IMR-90 (cell line): ENCODE results near the gene SUPT3H.

Experiments
- BHLHE40 ChIP-seq: fragments of 150-350 bp; IDR thresholded peaks from 2 replicates; pipeline ENCODE4 v1.6.1; 2016; ENCODE audit warnings: mild to moderate bottlenecking, low read depth, low read length
- CEBPB ChIP-seq: IDR thresholded peaks from 2 replicates; pipeline ENCODE4 v1.6.1; 2012; ENCODE audit warnings: low read depth, low read length, improper control_type of control experiment
- CTCF ChIP-seq: conservative IDR thresholded peaks from 2 replicates; pipeline ENCODE4 v1.5.1; 2012; ENCODE audit warnings: mild to moderate bottlenecking, low read depth, low read length, improper control_type of control experiment
- FOS ChIP-seq: fragments of 150-350 bp; IDR thresholded peaks from 2 replicates; pipeline ENCODE4 v1.6.1; 2016; ENCODE audit warnings: low read depth, low read length
- MXI1 ChIP-seq: IDR thresholded peaks from 2 replicates; pipeline ENCODE4 v1.6.1; 2012; ENCODE audit warnings: low read depth, mild to moderate bottlenecking, low read length, moderate library complexity, borderline replicate concordance
- NFE2L2 ChIP-seq: fragments of 150-350 bp; IDR thresholded peaks from 2 replicates; pipeline ENCODE4 v1.6.1; 2016; ENCODE audit warnings: low read depth, mild to moderate bottlenecking, low read length
- POLR2A ChIP-seq: IDR thresholded peaks from 2 replicates; pipeline ENCODE4 v1.6.1; 2012; ENCODE audit warnings: mild to moderate bottlenecking, low read depth, low read length
- RAD21 ChIP-seq: IDR thresholded peaks from 2 replicates; pipeline ENCODE4 v1.6.1; 2012; ENCODE audit warnings: low read length, improper control_type of control experiment
- RCOR1 ChIP-seq: IDR thresholded peaks from 2 replicates; pipeline ENCODE4 v1.6.1; 2012; ENCODE audit warnings: mild to moderate bottlenecking, low read length, improper control_type of control experiment; ENCODE audit not compliant: insufficient replicate concordance
- RFX5 ChIP-seq: IDR thresholded peaks from 2 replicates; pipeline ENCODE4 v1.8.0; 2012; ENCODE audit warnings: low read depth, mild to moderate bottlenecking, low read length, moderate library complexity
- SMC3 ChIP-seq: fragments of 150-350 bp; IDR thresholded peaks from 2 replicates; pipeline ENCODE4 v1.6.1; 2016; ENCODE audit warnings: low read depth, mild to moderate bottlenecking, antibody characterized with exemption, low read length, moderate library complexity
- USF2 ChIP-seq: fragments of 150-350 bp; IDR thresholded peaks from 2 replicates; pipeline ENCODE4 v1.6.1; 2017; ENCODE audit warnings: mild to moderate bottlenecking, antibody characterized with exemption, low read length, low read depth

GRCh38 chr6:44976677-44977641 is 400.8 kb downstream of the SUPT3H start:
- TF ChIP-seq POLR2A (no peak), CTCF (no peak), RCOR1 (no peak), MXI1 (no peak), NFE2L2 (no peak), CEBPB (no peak), RAD21 (no peak), USF2 (no peak), SMC3 (no peak), FOS (no peak), BHLHE40 (no peak), RFX5 (no peak)
